OCI-LY1 (cell line): ENCODE results near the gene GPBP1L1.

Experiments
- H2AFZ ChIP-seq: fragments of 200-600 bp; sonication (generic), shearing (Covaris generic); 2 replicates; pipeline ENCODE4 v1.6.0; 2014; ENCODE audit warnings: antibody characterized with exemption, mild to moderate bottlenecking, low read length
- H3F3A ChIP-seq: fragments of 200-600 bp; sonication (generic), shearing (Covaris generic); 2 replicates; pipeline ENCODE4 v1.6.0; 2014; ENCODE audit warnings: mild to moderate bottlenecking, antibody characterized with exemption, low read length, moderate library complexity; ENCODE audit not compliant: insufficient read depth
- H3K27ac ChIP-seq: fragments of 200-600 bp; sonication (generic); 2 replicates; pipeline ENCODE4 v1.5.1; 2014; ENCODE audit warnings: low read length, mixed run types, mild to moderate bottlenecking, low read depth; ENCODE audit not compliant: poor library complexity, severe bottlenecking
- H3K27me3 ChIP-seq: fragments of 200-600 bp; sonication (generic); 2 replicates; pipeline ENCODE4 v1.6.0; 2014; ENCODE audit warnings: antibody characterized with exemption, mild to moderate bottlenecking, low read length, moderate library complexity; ENCODE audit not compliant: insufficient read depth
- H3K36me3 ChIP-seq: fragments of 200-600 bp; sonication (generic); 2 replicates; pipeline ENCODE4 v1.6.1; 2014; ENCODE audit warnings: mild to moderate bottlenecking, antibody characterized with exemption, low read length, moderate library complexity, mixed read lengths; ENCODE audit not compliant: insufficient read depth
- H3K4me1 ChIP-seq: fragments of 200-600 bp; sonication (generic); 2 replicates; pipeline ENCODE4 v1.5.1; 2014; ENCODE audit warnings: mild to moderate bottlenecking, low read length, moderate library complexity; ENCODE audit not compliant: insufficient read depth, severe bottlenecking
- H3K4me2 ChIP-seq: fragments of 200-600 bp; sonication (generic), shearing (Covaris generic); 2 replicates; pipeline ENCODE4 v1.6.1; 2014; ENCODE audit warnings: low read length
- H3K4me3 ChIP-seq: fragments of 200-600 bp; sonication (generic); 2 replicates; pipeline ENCODE4 v1.5.1; 2014; ENCODE audit warnings: low read length, low read depth, mild to moderate bottlenecking, mixed read lengths; ENCODE audit not compliant: poor library complexity, severe bottlenecking
- H3K79me2 ChIP-seq: fragments of 200-600 bp; shearing (Covaris generic); 2 replicates; pipeline ENCODE4 v1.6.1; 2016; ENCODE audit warnings: mixed run types, low read length, mixed read lengths; ENCODE audit not compliant: insufficient read depth
- H3K9ac ChIP-seq: fragments of 200-600 bp; sonication (generic), shearing (Covaris generic); 2 replicates; pipeline ENCODE4 v1.6.1; 2014; ENCODE audit warnings: mild to moderate bottlenecking, low read length, mixed read lengths
- H3K9me2 ChIP-seq: fragments of 200-600 bp; sonication (generic), shearing (Covaris generic); 2 replicates; pipeline ENCODE4 v1.6.1; 2014; ENCODE audit warnings: low read depth, mild to moderate bottlenecking, low read length, mixed read lengths
- H3K9me3 ChIP-seq: fragments of 200-600 bp; shearing (Covaris generic); 2 replicates; pipeline ENCODE4 v1.6.1; 2014; ENCODE audit warnings: low read length, mixed read lengths
- H4K20me1 ChIP-seq: fragments of 200-600 bp; sonication (generic), shearing (Covaris generic); 2 replicates; pipeline ENCODE4 v1.6.0; 2016; ENCODE audit warnings: mild to moderate bottlenecking, low read length; ENCODE audit not compliant: insufficient read depth
- EZH2 ChIP-seq: fragments of 200-600 bp; sonication (generic), shearing (Covaris generic); IDR thresholded peaks from 2 replicates; pipeline ENCODE4 v1.8.0; 2017; ENCODE audit warnings: borderline replicate concordance, mixed run types, mild to moderate bottlenecking, antibody characterized with exemption, low read length, moderate library complexity, mixed read lengths
- TF ChIP-seq, protein P1 (sequence below): fragments of 200-600 bp; sonication (generic), shearing (Covaris generic); IDR thresholded peaks from 2 replicates; pipeline ENCODE4 v1.5.1; 2017; ENCODE audit warnings: mild to moderate bottlenecking, antibody characterized with exemption, low read length, moderate library complexity, mixed read lengths

Gene GPBP1L1

DNA sequence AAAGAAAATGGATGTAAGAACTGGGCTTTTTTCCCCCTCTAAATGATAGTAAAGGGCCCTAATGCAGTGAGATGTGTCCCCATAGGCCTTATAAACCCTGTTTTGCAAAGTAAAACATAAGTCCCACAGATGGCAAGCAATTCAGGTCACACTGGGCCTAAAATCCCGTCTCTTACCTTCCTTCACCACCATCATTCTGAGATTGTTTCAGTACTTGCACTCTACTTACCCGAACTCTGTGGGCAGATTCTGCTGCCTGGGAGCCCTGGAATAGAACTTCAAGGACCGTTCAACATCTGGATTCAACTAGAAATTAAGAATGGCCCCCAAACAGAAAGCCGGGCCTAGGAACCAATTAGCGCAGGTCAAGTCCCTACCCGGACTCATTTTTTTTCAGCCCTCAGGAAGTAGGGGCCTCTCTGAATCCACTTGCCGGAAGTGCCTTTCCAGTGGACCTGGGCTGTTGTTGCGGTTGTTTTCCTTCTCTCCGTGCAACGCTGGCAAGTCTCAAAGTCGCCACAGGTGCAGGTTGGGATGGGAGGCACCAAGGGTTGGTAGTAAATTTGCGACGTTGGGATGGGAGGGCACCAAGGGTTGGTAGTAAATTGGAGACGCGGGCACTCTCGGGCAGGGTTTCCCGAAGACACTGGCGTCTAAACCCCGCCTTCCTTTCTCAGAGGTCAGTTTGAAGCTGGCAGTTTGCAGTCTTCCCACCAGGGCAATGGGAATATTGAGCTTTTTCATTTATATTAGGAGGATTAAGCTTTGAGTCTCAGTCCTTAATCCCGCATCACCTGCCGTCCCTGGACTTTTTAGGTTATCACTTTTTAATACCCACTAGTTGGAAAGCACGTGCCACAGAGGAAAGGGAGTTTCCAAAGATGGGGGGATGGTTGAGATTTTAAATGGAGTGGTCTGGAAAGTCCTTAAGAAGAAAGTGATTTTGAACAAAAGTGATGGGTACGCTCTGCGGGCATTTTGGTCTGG is 1.7 kb upstream of the GPBP1L1 start, which contains the start of gene TMEM69:
Gene TMEM69, plus strand, starts transcription at position 428 of the 987 bp plus-strand sequence. CDS start 2,888 bp downstream, outside the sequence.
- peaks cover 55% of the 10 kb centered on the region for H3K79me2 ChIP-seq
- H4K20me1 ChIP-seq, result no peaks in the 10 kb centered on the region
- peak within 1 kb of the TSS; percentile 92 for H3K4me3 ChIP-seq
- no peak within 1 kb of the TSS for H2AFZ ChIP-seq
- H3K4me1 ChIP-seq, result peaks cover 34% of the 10 kb centered on the region
- peaks cover 26% of the 10 kb centered on the region for H3K36me3 ChIP-seq
- peak within 1 kb of the TSS; percentile 95 for H3K9ac ChIP-seq
- no peaks in the 10 kb centered on the region for H3K9me3 ChIP-seq
- no peaks in the 10 kb centered on the region for H3K9me2 ChIP-seq
- H3F3A ChIP-seq, result no peaks in the 10 kb centered on the region
- peak within 1 kb of the TSS; percentile 90 for H3K4me2 ChIP-seq
- peak within 1 kb of the TSS; percentile 96 for H3K27ac ChIP-seq
- TF ChIP-seq EZH2, result no peak
- TF ChIP-seq, protein P1, sequence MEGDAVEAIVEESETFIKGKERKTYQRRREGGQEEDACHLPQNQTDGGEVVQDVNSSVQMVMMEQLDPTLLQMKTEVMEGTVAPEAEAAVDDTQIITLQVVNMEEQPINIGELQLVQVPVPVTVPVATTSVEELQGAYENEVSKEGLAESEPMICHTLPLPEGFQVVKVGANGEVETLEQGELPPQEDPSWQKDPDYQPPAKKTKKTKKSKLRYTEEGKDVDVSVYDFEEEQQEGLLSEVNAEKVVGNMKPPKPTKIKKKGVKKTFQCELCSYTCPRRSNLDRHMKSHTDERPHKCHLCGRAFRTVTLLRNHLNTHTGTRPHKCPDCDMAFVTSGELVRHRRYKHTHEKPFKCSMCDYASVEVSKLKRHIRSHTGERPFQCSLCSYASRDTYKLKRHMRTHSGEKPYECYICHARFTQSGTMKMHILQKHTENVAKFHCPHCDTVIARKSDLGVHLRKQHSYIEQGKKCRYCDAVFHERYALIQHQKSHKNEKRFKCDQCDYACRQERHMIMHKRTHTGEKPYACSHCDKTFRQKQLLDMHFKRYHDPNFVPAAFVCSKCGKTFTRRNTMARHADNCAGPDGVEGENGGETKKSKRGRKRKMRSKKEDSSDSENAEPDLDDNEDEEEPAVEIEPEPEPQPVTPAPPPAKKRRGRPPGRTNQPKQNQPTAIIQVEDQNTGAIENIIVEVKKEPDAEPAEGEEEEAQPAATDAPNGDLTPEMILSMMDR, result no peak
- no peaks in the 10 kb centered on the region for H3K27me3 ChIP-seq

- H3K27me3 ChIP-seq, result no peaks in the 10 kb centered on the region
- TF ChIP-seq, protein P1, result no peak
- no peak for TF ChIP-seq EZH2
- no peaks in the 10 kb centered on the region for H3K9me2 ChIP-seq
- peaks cover 43% of the 10 kb centered on the region for H3K4me1 ChIP-seq
- H3K4me2 ChIP-seq, result peak overlapping the region; percentile 90
- peak overlapping the region; percentile 96 for H3K27ac ChIP-seq
- no peaks in the 10 kb centered on the region for H3F3A ChIP-seq
- peak overlapping the region; percentile 92 for H3K4me3 ChIP-seq
- H4K20me1 ChIP-seq, result no peaks in the 10 kb centered on the region
- H3K79me2 ChIP-seq, result peaks cover 64% of the 10 kb centered on the region
- no peak overlapping the region for H2AFZ ChIP-seq
- H3K9ac ChIP-seq, result peak overlapping the region; percentile 95
- no peaks in the 10 kb centered on the region for H3K9me3 ChIP-seq
- H3K36me3 ChIP-seq, result peaks cover 19% of the 10 kb centered on the region; the same call in 1 of the 2 replicates
These were observed 851 bp upstream of the GPBP1L1 start for GRCh38 chr1:45687014-45687753.

DNA sequence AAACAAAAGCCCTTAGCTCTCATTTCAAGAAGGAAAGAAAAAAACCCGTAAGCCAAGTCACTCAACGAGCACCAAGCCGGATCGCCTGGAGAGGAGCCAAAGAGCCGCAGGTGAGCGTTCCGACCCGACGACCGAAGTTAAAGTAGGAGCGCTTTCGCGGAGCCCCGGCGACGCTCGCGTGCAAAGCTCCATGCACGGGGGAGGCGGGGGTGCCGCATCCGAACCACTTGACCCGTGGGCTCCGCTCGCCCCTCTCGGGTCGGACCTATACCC is 382 bp downstream of the GPBP1L1 start:
- peak overlapping the region; percentile 95 for H3K27ac ChIP-seq
- peak overlapping the region; percentile 92 for H3K4me3 ChIP-seq
- H3F3A ChIP-seq, result no peaks in the 10 kb centered on the region
- H3K27me3 ChIP-seq, result no peaks in the 10 kb centered on the region
- H3K9me2 ChIP-seq, result no peaks in the 10 kb centered on the region
- H3K79me2 ChIP-seq, result peaks cover 76% of the 10 kb centered on the region
- no peak overlapping the region for H2AFZ ChIP-seq
- H4K20me1 ChIP-seq, result no peaks in the 10 kb centered on the region
- TF ChIP-seq, protein P1, result peak; percentile 40; the same call in 1 of the 2 replicates
- no peak for TF ChIP-seq EZH2
- H3K36me3 ChIP-seq, result peaks cover 10% of the 10 kb centered on the region; the same call in 1 of the 2 replicates
- peaks cover 55% of the 10 kb centered on the region for H3K4me1 ChIP-seq
- H3K9me3 ChIP-seq, result no peaks in the 10 kb centered on the region
- peak overlapping the region; percentile 91 for H3K9ac ChIP-seq
- H3K4me2 ChIP-seq, result peak overlapping the region; percentile 77
